HFF-Myc (cell line): ENCODE data around the gene GPHN.

Experiments used
- DNase-seq: peaks from one replicate; pipeline ENCODE4 v3.0.0-alpha.2; 2011; ENCODE audit warnings: low read depth; ENCODE audit errors: extremely low read depth
- H3K4me3 ChIP-seq: replicated peaks from 2 replicates; pipeline ENCODE4 v1.5.1; 2011; ENCODE audit warnings: low read depth, mild to moderate bottlenecking, control low read depth, low read length
- TF ChIP-seq, protein P1 (sequence below): IDR thresholded peaks from 2 replicates; pipeline ENCODE4 v1.5.1; 2012; ENCODE audit warnings: mild to moderate bottlenecking, low read depth, low read length, control low read depth; ENCODE audit errors: missing control alignments

The GPHN gene

DNA sequence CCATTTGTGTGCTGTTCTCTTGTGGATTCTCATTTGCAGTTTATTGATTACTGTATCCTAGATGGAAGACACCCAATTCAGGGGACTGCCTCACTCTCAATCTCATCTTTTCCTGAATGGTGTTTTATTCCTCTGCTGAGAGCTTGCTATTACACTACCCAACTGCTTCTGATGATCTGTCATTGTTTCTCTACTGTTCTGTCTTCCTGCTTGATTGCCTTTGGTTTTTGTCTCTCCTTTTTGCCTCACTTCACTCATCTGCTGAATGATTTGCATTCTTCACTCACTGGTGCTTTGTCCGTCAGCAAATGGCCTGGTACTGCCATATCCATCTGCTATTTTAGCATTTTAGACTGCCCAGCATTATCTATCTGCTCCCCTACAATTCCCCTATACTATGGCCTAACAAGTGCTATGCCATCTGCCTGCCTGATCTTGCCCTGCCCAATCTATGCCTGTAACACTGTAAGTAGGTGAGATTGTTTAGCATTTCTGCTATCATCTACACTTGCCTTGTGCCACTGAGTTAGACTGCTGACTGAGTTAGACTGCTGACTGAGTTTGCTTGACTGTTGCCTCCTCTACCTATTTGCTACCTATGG is 335.1 kb downstream of the GPHN start:
- H3K4me3 ChIP-seq = no peak overlapping the region
- TF ChIP-seq, protein P1, sequence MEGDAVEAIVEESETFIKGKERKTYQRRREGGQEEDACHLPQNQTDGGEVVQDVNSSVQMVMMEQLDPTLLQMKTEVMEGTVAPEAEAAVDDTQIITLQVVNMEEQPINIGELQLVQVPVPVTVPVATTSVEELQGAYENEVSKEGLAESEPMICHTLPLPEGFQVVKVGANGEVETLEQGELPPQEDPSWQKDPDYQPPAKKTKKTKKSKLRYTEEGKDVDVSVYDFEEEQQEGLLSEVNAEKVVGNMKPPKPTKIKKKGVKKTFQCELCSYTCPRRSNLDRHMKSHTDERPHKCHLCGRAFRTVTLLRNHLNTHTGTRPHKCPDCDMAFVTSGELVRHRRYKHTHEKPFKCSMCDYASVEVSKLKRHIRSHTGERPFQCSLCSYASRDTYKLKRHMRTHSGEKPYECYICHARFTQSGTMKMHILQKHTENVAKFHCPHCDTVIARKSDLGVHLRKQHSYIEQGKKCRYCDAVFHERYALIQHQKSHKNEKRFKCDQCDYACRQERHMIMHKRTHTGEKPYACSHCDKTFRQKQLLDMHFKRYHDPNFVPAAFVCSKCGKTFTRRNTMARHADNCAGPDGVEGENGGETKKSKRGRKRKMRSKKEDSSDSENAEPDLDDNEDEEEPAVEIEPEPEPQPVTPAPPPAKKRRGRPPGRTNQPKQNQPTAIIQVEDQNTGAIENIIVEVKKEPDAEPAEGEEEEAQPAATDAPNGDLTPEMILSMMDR = no peak
- no peak for DNase-seq

GRCh38 chr14:66850258-66850888 is 342.4 kb downstream of the GPHN start:
- H3K4me3 ChIP-seq = no peak overlapping the region
- TF ChIP-seq, protein P1 = no peak
- DNase-seq = no peak

- TF ChIP-seq, protein P1 = no peak
- no peak for DNase-seq
- H3K4me3 ChIP-seq = no peak overlapping the region
Observed at GRCh38 chr14:66853311-66853710, 345.4 kb downstream of the GPHN start.

DNA sequence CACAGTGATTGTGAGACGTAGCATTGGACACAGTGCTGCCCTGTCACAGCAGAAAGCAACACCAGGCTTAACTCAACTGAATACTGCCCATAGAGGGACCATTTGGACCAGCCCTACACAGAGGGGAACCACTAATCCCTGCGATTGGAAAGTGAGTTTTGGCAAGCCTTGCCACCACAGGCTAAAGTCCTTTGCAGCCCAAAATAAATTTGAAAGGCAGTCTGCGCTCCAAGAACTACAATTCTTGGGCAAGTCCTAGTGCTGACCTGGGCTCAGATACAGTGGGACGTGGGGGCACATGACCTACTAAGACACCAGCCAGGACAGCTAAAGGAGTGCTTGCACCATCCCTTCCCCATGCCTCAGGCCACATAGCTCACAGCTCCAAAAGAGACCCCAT is 349.9 kb downstream of the GPHN start:
- no peak for DNase-seq
- no peak overlapping the region for H3K4me3 ChIP-seq
- TF ChIP-seq, protein P1 = no peak

DNA sequence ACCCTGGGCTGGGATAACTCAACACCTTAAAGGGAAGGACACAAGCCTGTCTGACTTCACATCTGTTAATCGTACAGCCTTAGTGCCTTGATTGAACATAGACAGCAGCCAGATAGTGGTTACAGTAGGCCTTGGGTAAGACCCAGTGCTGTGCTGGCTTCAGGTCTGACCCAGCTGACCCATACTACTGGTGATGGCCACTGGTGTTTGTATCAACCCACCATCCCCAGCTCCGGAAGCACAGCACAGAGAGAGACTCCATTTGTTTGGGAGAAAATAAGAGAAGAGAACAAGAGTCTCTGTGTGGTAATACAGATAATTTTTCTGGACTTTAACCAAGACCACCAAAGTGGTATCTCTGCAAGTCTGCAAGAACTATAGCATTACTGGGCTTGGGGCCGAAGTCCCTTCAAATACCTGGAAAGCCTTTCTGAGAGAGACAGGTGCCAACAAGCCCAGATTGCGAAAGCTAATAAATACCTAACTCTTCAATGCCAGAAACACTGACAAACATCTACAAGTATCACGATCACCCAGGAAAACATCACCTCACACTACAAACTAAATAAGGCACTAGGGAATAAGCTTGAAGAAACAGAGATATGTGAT is 351.2 kb downstream of the GPHN start:
- TF ChIP-seq, protein P1 = no peak
- DNase-seq = no peak
- no peak overlapping the region for H3K4me3 ChIP-seq

- no peak overlapping the region for H3K4me3 ChIP-seq
- no peak for DNase-seq
- TF ChIP-seq, protein P1 = no peak
Observed at GRCh38 chr14:66881596-66881995, 373.6 kb downstream of the GPHN start.
